SK-N-MC (cell line): ENCODE measurements around the gene SNW1.

Source experiments
- EZH2 ChIP-seq: fragments of 200-600 bp; sonication (generic); IDR thresholded peaks from one replicate; pipeline ENCODE4 v1.6.1; 2017; ENCODE audit warnings: antibody characterized with exemption
- POLR2AphosphoS5 ChIP-seq: IDR thresholded peaks from 2 replicates; pipeline ENCODE4 v1.6.1; 2012; ENCODE audit warnings: mild to moderate bottlenecking, low read depth, low read length, borderline replicate concordance

- no peak for TF ChIP-seq POLR2AphosphoS5
- TF ChIP-seq EZH2, result no peak
Observed at GRCh38 chr14:77782202-77782601, 21.2 kb upstream of the SNW1 start.
